Left renal cortex interstitium (tissue), 4 donors: ENCODE results near the gene ZFP64. TPM values are rescaled to one million over a fixed set of nuclear protein-coding genes. Genes with fewer than 3 reads are reported as not detected.
"Not testable (repeated sequence)": the region's sequence is repeated elsewhere in the genome, so short reads cannot be mapped to it uniquely, and the experiment has no call there.

ENCODE experiments used
- DNase-seq, 4 donors: peaks; one replicate each; pipeline ENCODE4 v3.0.0-alpha.2; 2013; ENCODE audit warnings: low read depth in 4 of 4, low spot score in 2 of 4, missing footprints in 1 of 4
- polyA plus RNA-seq, 4 donors: library from polyadenylated mRNA; unstranded; fragments of 120-200 nt; gene quantifications; one replicate each; pipeline ENCODE4 v1.2.1, GENCODE V29; 2013; ENCODE audit not compliant: insufficient read length in 4 of 4

ZFP64 gene
- polyA plus RNA-seq, result 10 to 100 TPM; 19.6 to 23.2 (median 21.0) TPM

DNA sequence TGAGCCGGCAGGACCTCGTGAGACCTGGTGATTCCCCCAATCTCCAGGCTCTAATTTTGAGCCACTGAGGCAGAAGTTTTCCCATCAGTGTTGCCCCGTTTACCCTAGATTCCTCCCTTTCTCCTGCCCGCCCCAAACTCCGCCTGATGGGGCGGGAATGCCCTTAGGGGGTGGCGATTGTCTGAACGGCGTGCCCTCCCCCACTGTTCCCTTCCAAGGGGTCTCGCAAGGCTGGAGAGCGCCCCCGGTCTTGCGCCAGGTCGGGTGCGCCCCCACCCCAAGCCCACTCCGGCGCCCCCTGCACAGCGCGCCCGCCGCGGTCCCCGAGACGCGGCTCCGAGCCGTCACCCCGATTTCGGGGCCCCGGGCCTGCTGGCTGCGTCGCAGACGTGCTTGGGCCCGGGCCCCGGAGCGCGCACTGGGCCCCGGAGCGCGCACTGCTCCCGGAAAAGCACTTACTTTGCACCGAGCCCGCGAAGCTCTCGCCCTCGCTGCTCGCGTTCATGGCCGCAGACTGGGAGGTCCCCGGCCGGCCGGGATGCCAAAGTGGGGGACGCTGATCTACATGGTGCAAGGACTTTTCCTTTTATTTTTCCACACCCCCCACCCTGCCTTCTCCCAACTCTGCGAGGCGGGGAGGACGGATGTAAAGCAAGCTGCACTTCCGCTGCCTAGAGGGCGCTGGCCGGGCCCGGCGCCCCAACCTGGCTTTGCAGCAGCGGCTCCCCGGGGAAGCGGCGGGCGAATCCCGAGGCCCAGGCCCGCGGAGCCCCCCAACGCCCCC lies at the start of gene ZFP64:
ZFP64 (minus strand) TSS at position 648 of the 784 bp plus-strand sequence; CDS start at position 505, 143 bp downstream.
- peak; percentile 56 to 75 (median 70) for DNase-seq

DNA sequence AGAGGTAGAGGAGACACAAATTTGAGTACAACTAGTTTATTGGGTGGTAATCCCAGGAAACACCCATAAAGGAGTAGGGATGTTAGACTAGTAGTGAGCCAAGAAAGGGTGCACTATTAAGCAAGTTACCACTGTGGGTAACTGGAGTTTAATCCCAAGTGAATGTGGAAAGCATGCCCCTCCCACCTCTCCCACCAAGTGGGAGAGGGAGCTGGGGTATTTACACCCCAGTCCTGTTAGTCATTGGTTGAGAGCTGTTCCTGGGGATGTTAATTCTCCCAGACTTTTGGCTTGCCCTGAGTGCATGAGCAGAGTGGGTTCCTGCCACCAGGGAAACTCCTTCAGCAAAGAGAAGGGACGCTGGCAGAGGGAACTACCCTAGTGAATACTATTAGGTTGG lies 49.2 kb upstream of the ZFP64 start:
- no peak for DNase-seq

DNA sequence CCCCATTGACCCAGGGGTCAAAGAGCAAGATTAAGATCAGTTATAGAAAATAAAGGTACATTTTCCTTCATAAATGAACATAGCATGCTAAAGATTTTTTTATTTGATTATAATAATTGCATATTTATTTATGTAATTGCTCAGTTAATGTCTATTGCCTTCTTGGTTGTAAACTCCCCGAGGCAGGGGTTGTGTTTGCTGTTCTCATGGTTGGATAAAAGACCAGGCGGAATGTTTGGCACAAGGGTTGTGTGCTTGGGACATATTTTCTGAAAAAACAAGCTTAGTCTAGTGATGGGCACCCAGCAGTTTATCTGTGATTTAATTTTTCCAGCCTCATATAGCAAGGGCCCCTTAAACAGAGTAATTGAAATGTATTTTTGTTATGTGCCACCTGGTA lies 47.5 kb upstream of the ZFP64 start:
- DNase-seq, result no peak

DNA sequence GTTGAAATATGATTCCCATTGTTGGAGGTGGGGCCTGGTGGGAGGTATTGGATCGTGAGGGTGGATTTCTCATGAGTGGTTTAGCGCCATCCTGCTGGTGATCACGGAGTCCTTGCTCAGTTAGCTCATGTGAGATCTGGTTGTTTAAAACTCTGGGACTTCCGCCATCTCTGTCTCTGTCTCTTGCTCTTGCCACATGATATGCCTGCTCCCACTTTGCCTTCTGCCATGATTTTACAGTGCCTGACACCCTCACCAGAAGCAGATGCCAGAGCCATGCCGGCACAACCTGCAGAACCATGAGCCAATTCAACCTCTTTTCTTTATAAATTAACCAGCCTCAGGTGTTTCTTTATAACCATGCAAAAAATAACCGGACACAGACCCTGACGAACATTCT lies 44.7 kb upstream of the ZFP64 start:
- no peak for DNase-seq

DNA sequence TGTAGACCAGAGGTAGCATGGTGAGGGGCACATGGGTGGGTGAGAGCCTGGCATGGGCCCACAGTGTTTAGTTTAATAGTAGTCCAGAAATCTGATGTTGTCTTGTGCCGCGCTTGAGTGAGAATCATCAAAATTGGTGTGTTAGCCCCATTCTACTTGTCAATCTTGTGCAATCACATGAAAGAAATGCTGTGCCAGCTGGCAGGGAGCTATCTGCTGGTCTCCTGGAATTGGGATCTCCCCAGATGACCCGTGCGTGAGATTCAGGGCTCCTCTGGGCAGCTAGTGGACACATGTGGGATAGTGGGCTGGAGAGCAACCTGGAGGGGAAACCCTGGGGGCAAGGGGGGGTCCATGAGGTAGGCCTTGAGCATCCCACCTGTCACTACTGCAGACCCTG lies 43.5 kb upstream of the ZFP64 start:
- DNase-seq, result no peak

DNA sequence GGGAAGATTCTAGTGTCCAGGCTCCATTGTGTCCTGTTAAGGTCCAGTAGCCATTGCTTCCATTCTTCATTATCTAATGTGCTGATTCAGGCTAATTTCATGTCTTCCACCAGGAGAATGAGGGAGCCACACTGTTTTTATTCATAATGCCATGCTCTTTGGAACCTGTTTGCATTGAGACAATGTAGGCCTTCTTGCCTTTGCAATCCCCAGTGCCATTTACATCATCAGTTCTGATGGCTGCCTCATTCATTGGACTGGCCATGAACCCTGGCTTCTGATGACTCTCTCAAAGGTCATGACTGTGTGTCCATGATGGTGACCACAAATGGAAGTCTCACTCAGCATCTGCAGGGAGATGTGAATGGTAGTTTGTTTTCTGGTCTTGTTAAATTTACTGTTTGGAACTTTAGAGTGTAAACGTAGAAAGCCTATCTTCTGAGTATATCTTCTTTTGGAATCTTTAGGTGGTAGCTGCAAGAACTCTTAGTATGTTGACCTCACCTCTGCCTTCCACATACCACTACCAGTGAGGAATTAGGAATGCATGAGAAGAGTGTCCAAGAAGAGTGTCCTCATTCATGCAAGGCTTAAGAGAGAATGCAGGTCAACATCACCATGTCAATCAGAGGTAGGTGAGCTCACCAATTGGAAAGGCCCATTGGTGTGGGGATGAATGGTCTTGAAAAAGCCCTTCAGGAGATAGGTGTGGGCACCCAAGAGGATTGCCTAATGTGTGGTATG lies 42.9 kb upstream of the ZFP64 start:
- no peak for DNase-seq

DNA sequence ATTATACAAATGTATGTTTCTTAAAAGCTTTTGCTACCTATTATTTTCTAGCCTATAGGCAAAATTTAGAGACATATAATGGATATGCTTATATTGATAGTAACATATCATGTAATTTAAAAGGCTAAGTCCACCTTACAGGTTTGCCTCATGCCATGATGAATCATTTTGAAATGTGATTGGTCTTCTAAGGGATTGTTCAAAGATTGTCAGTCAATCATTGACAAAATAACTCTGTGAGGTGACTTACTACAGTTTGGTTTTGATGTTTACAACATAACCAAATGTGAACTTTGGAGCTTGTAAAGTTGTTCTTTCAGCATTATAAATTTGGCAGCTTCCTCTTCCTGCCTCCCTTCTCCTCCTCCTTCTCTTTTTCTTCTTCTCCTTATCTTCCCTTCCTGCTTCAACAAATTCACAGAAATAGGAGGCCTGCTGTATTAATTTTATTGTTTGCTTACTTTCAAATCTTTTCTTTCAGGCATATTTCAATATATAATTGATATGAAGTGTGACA lies 39.7 kb upstream of the ZFP64 start:
- DNase-seq, result no peak

DNA sequence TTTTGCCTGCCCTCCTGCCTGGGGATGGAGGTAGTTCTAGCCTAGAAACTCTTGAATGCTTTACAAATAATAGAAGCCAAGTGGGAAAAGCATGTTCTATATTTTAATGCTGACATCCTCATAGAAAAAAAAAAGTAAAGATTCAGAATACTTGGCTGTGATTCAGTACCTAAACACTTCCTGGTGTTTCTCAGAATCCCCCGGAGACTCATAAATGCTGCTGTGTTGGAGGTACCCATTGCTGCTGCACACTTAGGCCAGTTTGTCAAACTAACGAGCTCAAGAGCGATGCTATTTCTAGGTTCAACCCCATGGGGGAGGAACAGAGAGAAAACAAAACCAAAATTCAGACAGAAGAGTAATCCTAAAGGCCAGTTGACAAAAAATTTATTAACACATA lies 38.8 kb upstream of the ZFP64 start:
- no peak for DNase-seq

DNA sequence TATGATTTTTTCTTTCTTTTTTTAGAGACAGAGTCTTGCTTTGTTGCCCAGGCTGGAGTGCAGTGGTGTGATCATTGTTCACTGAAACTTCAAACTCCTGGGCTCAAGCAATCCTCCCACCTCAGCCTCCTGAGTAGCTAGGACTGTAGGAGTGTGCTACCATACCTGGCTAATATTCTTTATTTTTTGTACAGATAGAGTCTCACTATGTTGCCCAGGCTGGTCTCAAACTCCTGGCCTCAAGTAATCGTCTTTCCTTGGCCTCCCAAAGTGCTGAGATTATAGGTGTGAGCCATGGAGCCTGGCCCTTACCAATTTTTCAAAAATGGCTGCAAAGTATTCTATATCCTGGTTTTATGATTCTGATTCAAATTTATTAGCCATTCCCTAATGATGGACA lies 37.8 kb upstream of the ZFP64 start:
- DNase-seq, result not testable (repeated sequence)

DNA sequence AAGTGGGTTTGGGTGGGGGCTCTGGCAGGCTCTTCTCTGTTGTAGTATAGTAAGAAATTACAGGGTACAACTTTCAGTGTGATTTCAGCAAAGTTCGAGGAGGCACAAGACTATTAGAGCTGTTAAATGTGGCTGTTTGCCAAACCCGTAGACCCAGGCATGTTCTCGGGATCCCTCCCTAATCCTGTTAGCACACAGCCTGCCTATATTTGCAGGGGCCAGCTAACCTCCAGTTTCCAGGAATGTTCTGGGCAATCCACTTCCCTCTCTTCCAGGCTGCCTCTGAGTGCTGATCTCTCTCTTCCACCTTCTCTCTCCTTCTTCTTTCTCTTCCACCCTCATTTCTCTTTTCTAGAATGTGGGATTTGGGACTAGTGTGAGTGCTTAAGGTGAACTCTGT lies 34.8 kb upstream of the ZFP64 start:
- no peak for DNase-seq

DNA sequence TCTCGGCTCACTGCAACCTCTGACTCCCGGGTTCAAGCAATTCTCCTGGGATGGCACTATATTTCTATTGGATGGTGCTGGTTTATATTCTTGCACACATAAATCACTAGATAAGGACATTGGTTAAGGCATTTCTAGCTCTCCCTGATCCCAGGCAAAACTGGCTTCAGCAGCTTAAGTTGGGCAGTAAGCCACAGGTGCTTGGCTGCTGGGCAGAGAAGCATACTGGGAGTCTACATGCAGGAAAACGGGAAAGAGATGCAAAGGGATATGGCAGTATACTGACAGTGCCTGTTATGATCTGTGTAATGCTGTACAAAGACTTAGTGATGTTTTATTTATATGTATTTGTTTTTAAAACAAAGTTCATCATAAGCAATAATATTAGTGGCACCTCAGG lies 33.3 kb upstream of the ZFP64 start:
- DNase-seq, result no peak

DNA sequence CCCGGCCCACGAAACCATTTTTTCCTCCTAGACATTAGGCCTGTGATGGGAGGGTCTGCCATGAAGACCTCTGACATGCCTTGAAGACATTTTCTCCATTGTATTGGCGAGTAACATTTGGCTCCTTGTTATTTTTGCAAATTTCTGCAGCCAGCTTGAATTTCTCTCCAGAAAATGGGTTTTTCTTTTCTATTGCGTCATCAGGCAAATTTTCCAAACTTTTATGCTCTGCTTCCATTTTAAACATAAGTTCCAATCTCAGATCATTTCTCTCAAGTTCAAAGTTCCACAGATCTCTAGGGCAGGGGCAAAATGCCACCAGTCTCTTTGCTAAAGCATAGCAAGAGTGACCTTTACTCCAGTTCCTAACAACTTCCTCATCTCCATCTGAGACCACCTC lies 29.8 kb upstream of the ZFP64 start:
- not testable (repeated sequence) for DNase-seq

DNA sequence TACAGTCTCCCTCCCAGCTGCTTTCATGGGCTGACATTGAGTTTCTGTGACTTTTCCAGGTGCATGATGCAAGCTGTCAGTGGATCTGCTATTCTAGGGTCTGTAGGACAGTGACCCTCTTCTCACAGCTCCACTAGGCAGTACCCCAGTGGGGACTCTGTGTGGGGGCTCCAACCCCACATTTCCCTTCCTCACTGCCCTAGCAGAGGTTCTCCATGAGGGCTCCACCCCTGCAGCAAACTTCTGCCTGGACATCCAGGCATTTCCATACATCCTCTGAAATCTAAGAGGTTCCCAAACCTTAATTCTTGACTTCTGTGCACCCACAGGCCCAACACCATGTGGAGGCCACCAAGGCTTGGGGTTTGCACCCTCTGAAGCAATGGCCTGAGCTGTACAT lies 29.3 kb upstream of the ZFP64 start:
- not testable (repeated sequence) for DNase-seq

DNA sequence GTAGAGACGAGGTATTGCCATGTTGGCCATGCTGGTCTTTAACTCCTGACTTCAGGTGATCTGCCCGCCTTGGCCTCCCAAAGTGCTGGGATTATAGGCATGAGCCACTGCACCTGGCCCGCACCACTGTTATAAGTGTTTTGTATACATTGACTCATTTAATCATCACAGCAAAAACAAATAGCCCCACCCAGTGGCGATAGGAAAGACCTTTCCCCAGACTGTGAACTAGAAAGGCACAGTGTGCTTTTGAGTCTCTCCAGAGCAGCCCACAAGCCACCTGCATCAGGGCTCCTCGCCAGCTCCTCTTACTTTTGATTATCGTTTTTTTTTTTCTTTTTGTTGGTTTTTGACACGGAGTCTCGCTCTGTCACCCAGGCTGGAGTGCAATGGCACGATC lies 27.9 kb upstream of the ZFP64 start:
- no peak for DNase-seq

DNA sequence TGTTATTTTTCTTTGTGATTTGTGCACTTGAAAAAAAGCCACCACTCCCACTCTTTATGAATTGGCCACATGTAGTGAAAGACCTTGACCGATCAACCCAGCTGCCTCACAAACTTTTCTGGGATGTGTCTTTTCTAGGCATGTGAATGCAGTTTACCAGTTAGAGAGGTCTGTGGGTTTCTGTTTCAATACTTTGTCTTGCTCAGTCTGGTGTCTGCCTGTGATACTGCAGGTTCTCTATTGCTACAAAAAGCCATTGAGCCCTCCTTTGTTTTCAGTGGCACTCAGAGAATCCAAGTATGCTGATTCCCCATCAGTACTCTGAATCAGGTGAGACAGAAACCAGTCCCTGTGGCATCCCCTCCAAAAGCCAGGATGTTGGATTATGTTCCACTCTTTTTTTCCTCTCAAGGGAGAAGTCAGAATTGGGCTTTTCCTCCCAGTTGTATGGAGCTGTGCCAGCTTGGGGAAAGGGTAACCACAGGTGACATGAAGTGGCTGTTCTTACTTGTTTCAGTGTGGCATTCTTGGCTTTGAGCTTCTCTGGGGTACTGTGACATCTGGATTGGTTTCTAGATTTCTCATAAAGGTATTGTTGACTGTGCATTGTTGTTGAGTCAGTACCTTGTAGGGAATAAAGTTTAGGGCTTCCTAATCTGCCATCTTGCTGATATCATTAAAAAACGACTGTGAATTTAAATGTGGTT lies 26.3 kb upstream of the ZFP64 start:
- DNase-seq, result no peak

DNA sequence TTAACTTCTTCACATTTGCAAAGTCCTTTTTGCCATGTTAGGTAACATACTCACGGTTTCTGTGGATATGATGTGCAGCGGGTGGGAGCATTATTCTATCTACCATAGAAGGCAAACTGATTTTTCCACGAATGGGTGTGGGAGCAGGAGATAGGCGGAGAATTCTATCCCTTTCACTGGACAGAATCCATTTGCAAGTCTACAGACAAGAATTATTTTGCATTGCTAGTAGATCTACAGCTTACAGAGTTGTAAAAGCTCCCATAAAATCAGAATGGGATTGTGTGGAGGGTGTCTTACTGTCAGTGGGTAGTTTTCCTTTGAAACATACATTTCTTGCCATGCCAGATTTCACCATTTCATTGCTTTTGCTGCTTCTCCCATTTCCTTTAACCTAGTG lies 22.4 kb upstream of the ZFP64 start:
- no peak for DNase-seq

DNA sequence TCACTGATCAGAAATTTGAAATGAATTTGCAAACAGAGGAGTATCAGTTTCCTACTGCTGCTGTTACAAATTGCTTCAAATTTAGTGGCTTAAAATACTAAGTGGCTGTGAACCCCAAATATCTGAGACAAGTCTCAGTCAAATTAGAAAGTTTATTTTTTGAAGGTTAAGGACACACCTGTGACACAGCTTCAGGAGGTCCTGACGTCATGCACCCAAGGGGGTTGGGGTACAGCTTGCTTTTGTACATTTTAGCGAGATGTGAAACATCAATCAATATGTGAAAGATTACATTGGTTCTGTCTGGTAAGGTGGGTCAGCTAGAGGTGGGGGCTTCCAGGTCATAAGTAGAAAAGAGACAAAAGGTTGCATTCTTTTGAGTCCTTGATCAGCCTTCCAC lies 21.4 kb upstream of the ZFP64 start:
- DNase-seq, result no peak

DNA sequence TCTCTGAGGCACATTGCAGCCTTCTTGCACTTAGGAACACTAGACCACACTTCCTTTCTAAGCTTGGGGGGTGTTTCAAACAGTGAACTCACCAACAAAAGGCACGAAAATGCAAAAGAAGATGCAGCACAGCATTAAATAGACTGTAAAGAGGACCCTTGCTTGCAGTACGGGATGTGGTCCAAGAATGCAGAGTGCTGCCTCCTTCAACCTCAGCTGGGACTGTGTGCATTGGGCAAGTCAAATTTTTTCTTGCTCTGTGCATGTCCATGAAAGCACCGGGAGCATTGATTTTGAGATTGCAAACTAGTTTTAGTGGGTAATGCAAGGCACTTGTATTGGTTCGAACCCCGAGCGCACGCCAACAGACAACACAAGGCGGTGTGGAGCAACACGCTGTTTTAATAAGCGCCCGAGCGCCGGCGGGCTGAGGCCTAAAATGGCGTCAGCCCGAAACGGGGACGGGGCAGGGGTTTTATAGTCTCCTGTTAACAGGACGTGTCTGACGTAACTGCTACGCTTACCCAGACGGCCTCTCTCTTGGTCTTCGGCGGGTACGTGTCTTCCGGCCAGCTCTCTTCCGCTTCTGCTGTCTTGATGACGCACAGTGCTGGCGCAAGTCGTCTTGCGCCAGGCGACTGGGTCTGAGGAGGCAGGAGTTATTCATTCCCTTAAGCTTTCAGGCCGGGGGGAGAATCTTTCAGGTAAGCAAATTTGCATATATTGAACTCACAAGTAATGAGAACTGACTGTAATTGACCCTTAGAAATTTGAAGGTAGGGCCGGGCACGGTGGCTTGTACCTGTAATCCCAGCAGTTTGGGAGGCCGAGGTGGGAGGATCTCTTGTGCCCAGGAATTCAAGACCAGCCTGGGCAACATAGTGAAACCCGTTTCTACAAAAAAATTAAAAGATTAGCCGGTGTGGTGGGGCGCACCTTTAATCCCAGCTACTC lies 18.7 kb upstream of the ZFP64 start:
- DNase-seq, result no peak

DNA sequence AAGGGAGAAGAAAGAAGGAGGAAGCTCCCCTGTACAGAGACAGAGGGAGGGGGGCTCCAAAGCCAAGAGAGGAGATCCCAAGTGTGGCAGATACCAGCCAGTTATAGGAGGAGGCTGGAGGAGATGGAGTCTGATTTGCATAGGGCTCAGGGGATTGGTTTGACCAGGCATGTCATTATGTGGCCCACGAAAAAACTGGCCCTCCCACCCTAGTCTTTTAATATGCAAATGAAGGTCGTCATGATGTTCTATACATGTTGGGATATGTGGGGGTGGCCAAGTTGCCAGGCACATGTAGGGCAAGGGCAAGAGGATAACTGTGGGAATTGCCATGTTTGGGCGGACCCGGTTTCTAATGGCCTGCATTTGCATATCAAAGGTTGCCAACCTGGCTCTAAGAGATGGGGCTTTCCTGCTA lies 17.6 kb upstream of the ZFP64 start:
- DNase-seq, result no peak
